K562 (cell line): Measurements from ENCODE around the gene ST6GAL1. TPM values are rescaled to one million over a fixed set of nuclear protein-coding genes. Genes with fewer than 3 reads are reported as not detected.

Experiments used
- ADNP ChIP-seq: fragments of 200-800 bp; sonication (Bioruptor generic); IDR thresholded peaks from 2 replicates; pipeline ENCODE4 v1.6.1; 2016; ENCODE audit warnings: missing genetic modification characterization, missing compliant biosample characterization
- CHD1 ChIP-seq: fragments of 200-600 bp; sonication (generic); IDR thresholded peaks from one replicate; pipeline ENCODE4 v1.6.1; 2012; ENCODE audit warnings: mild to moderate bottlenecking, moderate library complexity, low read length, inconsistent platforms
- CREB5 ChIP-seq: fragments of 250-450 bp; sonication (Bioruptor Pico); IDR thresholded peaks from 2 replicates; pipeline ENCODE4 v1.5.0; 2020; ENCODE audit warnings: mild to moderate bottlenecking
- ESRRB ChIP-seq: fragments of 250-450 bp; sonication (Bioruptor Pico); IDR thresholded peaks from 2 replicates; pipeline ENCODE4 v1.5.0; 2020; ENCODE audit warnings: mild to moderate bottlenecking, moderate library complexity, borderline replicate concordance
- FOXJ2 ChIP-seq: fragments of 200-800 bp; sonication (Bioruptor generic); IDR thresholded peaks from 2 replicates; pipeline ENCODE4 v1.6.1; 2016; ENCODE audit warnings: missing genetic modification characterization, missing compliant biosample characterization
- GABPA ChIP-seq: fragments of 200-800 bp; sonication (Bioruptor generic); conservative IDR thresholded peaks from 2 replicates; pipeline ENCODE4 v1.6.1; 2016; ENCODE audit warnings: low read depth, missing genetic modification characterization, missing compliant biosample characterization
- GABPB1 ChIP-seq: sonication (generic); formaldehyde crosslinking; IDR thresholded peaks from 2 replicates; pipeline ENCODE4 v1.8.0; 2022; ENCODE audit warnings: mild to moderate bottlenecking, missing genetic modification reagents
- MECOM ChIP-seq: fragments of 250-450 bp; sonication (Bioruptor Pico); IDR thresholded peaks from 2 replicates; pipeline ENCODE4 v1.8.0; 2022; ENCODE audit warnings: inconsistent platforms
- NBN ChIP-seq: fragments of 450-650 bp; IDR thresholded peaks from 2 replicates; pipeline ENCODE4 v1.6.1; 2016; ENCODE audit warnings: low read depth, mild to moderate bottlenecking
- NELFE ChIP-seq: IDR thresholded peaks from 2 replicates; pipeline ENCODE4 v1.6.1; 2011; ENCODE audit warnings: mild to moderate bottlenecking; ENCODE audit not compliant: insufficient read depth, insufficient read length
- NR2C2 ChIP-seq, 2 experiments: fragments of 200-800 bp in 1 of 2; sonication (Bioruptor generic) in 1 of 2; sonication (generic) in 1 of 2; formaldehyde crosslinking in 1 of 2; IDR thresholded peaks; 2 replicates each; pipeline versions ENCODE4 v1.6.1 to v1.8.0; 2016 to 2022; ENCODE audit warnings: mild to moderate bottlenecking in 1 of 2, missing compliant biosample characterization in 1 of 2, missing genetic modification characterization in 1 of 2, missing genetic modification reagents in 1 of 2
- TEAD4 ChIP-seq, 2 experiments: sonication (generic) in 1 of 2; formaldehyde crosslinking in 1 of 2; IDR thresholded peaks; 2 replicates each; pipeline versions ENCODE4 v1.6.1 to v1.8.0; 2012 to 2022; ENCODE audit warnings: borderline replicate concordance in 1 of 2, inconsistent platforms in 1 of 2, low read length in 1 of 2, mild to moderate bottlenecking in 1 of 2, missing genetic modification reagents in 1 of 2
- ZNF561 ChIP-seq: fragments of 450-650 bp; formaldehyde crosslinking; conservative IDR thresholded peaks from 2 replicates; pipeline ENCODE4 v1.4.0; 2020; ENCODE audit warnings: mild to moderate bottlenecking, moderate library complexity
- ZNF639 ChIP-seq, 2 experiments: fragments of 200-800 bp in 1 of 2; sonication (Bioruptor generic) in 1 of 2; sonication (generic) in 1 of 2; formaldehyde crosslinking in 1 of 2; IDR thresholded peaks in 1 of 2; conservative IDR thresholded peaks in 1 of 2; 2 replicates each; pipeline versions ENCODE4 v1.5.0 to v1.6.1; 2016 to 2020; ENCODE audit warnings: missing compliant biosample characterization in 1 of 2, missing genetic modification characterization in 1 of 2, missing genetic modification reagents in 1 of 2
- polyA plus RNA-seq, 8 experiments: library from polyadenylated mRNA; depleted of rRNA in 4 of 8; stranded (reverse) in 5 of 8; unstranded in 3 of 8; fragments of >200 nt; fragmentation: Nextera tagmentation in 2 of 8; fragmentation: Illumina TruSeq in 1 of 8; extraction: Ambion mirVana in 2 of 8; extraction: Trizol in 1 of 8; gene quantifications; 2 replicates each; pipeline versions ENCODE4 v1.2.1 to v1.2.3, GENCODE V29; 2011 to 2014; ENCODE audit warnings: inconsistent platforms in 1 of 8, missing spikeins in 1 of 8
- total RNA-seq, 7 experiments: library from RNA; depleted of rRNA in 6 of 7; stranded (reverse); fragments of >200 nt in 6 of 7; fragmentation: Illumina TruSeq in 2 of 7; extraction: Trizol in 2 of 7; gene quantifications; 2 replicates each; pipeline versions ENCODE4 v1.2.1 to v1.2.3, GENCODE V29; 2011 to 2021; ENCODE audit warnings: low replicate concordance in 1 of 7
- TF ChIP-seq, protein P1 (sequence below): sonication (generic); formaldehyde crosslinking; IDR thresholded peaks from 2 replicates; pipeline ENCODE4 v1.8.0; 2022; ENCODE audit warnings: mild to moderate bottlenecking, missing genetic modification reagents, borderline replicate concordance
- TF ChIP-seq, protein P2 (sequence below): fragments of 450-650 bp; IDR thresholded peaks from 2 replicates; pipeline ENCODE4 v1.6.1; 2016

Gene ST6GAL1
- total and polyA plus RNA-seq, 9 of the 15 experiments (the other 6 are each of a cell fraction or from before 2014, with no cell fraction given): 31.9 to 145 (median 71.0) TPM

DNA sequence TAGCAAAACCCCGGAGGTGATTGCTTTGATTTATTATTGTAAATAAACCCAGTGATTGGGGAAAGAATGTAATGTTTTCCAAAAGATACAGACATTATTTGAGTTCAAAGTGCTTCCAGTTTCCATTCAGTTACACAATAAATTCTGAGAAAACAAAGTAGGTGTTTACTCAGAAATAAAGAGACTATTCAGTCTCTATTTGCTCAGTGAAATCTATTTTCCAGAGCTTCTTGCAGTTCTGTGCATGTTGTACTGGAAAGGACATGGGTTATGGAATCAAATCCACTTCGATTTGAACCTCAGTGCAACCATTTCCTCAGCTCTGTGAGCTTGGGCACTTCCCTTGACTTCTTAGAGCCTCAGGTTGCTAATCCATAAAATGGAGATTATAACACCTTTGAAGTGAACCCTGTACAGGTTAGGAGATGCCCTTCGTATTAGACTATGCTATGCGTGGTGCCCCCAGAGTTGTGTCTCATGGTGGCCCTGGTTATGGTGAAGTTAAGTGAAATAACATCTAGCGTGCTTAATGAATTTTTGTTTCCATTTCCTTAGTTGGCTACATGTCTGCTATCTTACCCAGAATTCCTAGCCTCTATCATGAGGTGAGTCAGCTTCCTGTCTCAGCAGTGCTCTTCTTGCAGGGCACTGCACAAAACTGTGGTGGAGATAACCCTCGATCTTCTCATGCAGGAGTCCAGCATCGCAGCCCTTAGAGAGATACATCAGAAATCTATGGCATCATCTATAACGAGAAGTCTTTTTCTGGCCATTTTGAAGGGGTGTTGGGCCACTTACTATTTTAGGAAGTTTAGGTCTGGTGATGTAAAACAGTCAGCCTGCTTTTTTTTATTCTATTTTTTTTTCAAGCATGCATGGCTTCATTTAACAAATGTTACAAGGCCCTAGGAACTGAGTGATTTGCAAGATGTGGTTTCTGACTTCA is 111.3 kb downstream of the ST6GAL1 start (continued):
- peak in 1 of 2 experiments; percentile 88; a peak in 2 of 4 replicates for TF ChIP-seq ZNF639 (CRISPR knock-in tag; conservative IDR thresholded peaks at IDR 0.05 in 1 of 2, IDR thresholded peaks at IDR 0.05 in 1 of 2)
- no peak for TF ChIP-seq CREB5
- TF ChIP-seq, protein P1, sequence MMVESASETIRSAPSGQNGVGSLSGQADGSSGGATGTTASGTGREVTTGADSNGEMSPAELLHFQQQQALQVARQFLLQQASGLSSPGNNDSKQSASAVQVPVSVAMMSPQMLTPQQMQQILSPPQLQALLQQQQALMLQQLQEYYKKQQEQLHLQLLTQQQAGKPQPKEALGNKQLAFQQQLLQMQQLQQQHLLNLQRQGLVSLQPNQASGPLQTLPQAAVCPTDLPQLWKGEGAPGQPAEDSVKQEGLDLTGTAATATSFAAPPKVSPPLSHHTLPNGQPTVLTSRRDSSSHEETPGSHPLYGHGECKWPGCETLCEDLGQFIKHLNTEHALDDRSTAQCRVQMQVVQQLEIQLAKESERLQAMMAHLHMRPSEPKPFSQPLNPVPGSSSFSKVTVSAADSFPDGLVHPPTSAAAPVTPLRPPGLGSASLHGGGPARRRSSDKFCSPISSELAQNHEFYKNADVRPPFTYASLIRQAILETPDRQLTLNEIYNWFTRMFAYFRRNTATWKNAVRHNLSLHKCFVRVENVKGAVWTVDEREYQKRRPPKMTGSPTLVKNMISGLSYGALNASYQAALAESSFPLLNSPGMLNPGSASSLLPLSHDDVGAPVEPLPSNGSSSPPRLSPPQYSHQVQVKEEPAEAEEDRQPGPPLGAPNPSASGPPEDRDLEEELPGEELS (CRISPR knock-in tag): no peak
- TF ChIP-seq ZNF561 (CRISPR knock-in tag): no peak
- TF ChIP-seq MECOM (CRISPR knock-in tag): peak; percentile 27; the same call in 1 of the 2 replicates
- TF ChIP-seq, protein P2, sequence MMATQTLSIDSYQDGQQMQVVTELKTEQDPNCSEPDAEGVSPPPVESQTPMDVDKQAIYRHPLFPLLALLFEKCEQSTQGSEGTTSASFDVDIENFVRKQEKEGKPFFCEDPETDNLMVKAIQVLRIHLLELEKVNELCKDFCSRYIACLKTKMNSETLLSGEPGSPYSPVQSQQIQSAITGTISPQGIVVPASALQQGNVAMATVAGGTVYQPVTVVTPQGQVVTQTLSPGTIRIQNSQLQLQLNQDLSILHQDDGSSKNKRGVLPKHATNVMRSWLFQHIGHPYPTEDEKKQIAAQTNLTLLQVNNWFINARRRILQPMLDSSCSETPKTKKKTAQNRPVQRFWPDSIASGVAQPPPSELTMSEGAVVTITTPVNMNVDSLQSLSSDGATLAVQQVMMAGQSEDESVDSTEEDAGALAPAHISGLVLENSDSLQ: no peak
- peak; percentile 74 for TF ChIP-seq GABPB1 (CRISPR knock-in tag)
- peak; percentile 71 for TF ChIP-seq GABPA (tag)
- no peak for TF ChIP-seq FOXJ2 (tag)
- no peak for TF ChIP-seq CHD1
- TF ChIP-seq NR2C2 (CRISPR knock-in tag; IDR thresholded peaks at IDR 0.05): no peak
- TF ChIP-seq NR2C2 (tag; IDR thresholded peaks at IDR 0.05): peak; percentile 35; the same call in 1 of the 2 replicates
- TF ChIP-seq ESRRB (CRISPR knock-in tag): no peak
- peak; percentile 47; the same call in 1 of the 2 replicates for TF ChIP-seq TEAD4 (IDR thresholded peaks at IDR 0.05; ENCODE audit: low read length)
- no peak for TF ChIP-seq TEAD4 (CRISPR knock-in tag; IDR thresholded peaks at IDR 0.05; ENCODE audit: borderline replicate concordance)
- no peak for TF ChIP-seq NBN
- no peak for TF ChIP-seq ADNP (tag)
- TF ChIP-seq NELFE: no peak
